Fibroblast of peridontal ligament (primary cell): ENCODE measurements around the gene TSPAN6.

Source experiments
- DNase-seq: peaks from one replicate; pipeline ENCODE4 v3.0.0-alpha.2; 2010; ENCODE audit errors: extremely low read depth

The TSPAN6 gene

GRCh38 chrX:100647739-100648138, 11.1 kb upstream of the TSPAN6 start:
- no peak for DNase-seq

DNA sequence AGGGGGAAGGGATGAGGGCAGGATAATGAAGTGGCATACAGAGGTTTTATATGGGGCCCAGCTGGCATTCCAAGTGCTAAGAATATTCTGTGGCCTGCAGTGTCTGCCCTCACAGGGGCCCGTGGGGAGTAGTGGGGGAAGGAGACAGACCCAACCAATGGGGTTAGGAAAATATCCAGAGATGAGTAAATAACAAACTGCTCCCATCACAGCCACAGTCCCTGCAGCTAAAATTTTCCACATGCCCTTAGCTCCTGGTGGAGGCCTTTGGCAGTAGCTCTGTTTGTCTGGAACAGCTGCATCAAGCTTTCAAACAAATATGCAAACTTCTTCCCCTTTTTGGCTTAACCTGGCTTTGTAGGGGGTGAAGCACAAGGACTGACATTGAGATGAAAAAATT, 10.5 kb upstream of the TSPAN6 start:
- peak; percentile 41 for DNase-seq

GRCh38 chrX:100645106-100645505, 8.5 kb upstream of the TSPAN6 start:
- DNase-seq, result peak; percentile 30

GRCh38 chrX:100643956-100644860, 7.6 kb upstream of the TSPAN6 start, which contains the start of gene SRPX2:
TSS of gene SRPX2 (plus strand) at chrX:100644199. CDS start at chrX:100646323, 2,124 bp downstream.
- peak; percentile 90 for DNase-seq

DNA sequence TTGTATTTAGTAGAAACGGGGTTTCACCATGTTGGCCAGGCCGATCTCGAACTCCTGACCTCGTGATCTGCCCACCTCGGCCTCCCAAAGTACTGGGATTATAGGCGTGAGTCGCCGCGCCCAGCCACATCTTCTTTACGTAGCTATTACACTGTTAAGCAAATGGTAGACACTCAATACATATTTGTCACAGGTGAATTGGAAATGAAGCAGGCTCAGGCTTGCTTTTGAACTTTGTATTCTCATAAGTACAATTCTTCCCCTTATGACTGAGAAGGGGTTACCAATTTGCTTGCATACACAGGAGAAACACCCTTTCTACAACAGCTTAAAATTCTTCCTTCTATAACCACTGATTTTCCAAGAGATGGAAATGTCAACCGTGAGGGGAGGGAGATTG, 6.6 kb upstream of the TSPAN6 start:
- no peak for DNase-seq

DNA sequence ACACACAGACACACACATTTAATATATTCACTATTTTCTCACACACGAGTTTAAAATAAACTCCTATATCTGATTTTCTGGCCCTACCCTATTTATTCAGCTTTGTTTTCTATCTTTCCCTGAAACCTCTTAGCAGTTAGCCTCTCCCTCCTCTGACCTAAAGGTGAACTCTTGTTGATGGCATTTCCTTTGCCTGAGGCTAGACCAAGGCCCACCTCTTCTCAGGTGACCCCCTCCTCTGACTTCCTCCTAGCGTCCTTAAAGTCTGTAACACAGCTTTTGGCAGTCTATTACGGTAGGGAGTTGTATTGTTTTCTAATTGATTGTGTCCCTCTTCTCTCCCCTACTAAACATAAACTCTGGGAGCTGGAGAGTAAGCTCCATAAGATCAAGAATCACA, 5.7 kb upstream of the TSPAN6 start:
- DNase-seq, result no peak

DNA sequence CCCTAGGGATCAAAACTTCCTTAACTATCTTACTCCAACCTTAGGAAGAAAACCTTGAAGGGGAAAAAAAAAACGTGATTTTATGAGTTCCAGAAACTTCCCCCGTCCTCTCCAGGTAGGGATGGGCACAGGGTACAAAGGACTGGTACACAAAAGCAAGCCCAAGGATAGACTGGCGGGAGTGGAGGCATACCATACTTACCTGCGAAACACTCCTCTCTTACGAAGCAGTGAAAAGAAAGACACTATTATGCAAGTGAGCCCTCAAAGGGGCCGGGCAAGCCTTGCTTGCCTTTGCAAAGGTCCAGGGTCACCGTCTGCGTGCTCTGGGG, 651 bp downstream of the TSPAN6 start:
- DNase-seq, result no peak

- DNase-seq, result no peak
These were observed 1.6 kb downstream of the TSPAN6 start for GRCh38 chrX:100635040-100635439.

DNA sequence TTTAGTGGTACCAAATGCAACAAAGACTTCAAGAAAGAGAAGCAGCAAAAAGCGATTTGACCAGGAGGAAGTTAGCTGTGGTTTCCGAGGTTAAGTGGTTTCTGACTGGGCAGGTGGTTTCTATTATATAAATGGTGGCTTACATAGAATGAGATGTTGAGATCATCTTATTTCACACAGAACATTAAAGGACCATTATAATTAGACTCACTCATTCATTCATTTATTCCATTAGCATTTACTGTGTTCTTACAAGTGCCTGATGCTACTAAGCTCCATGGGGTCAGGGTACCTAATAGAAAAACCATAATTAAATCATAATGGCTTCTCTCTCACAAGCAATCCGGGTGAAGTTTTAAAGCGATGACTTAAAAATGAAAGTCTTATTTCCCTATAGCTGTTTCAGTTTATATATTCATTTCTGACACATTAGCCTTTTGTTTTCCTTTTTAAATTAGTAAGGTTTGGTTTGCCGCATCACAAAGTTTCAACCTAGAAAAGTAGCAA, 10.6 kb downstream of the TSPAN6 start:
- peak; percentile 28 for DNase-seq

DNA sequence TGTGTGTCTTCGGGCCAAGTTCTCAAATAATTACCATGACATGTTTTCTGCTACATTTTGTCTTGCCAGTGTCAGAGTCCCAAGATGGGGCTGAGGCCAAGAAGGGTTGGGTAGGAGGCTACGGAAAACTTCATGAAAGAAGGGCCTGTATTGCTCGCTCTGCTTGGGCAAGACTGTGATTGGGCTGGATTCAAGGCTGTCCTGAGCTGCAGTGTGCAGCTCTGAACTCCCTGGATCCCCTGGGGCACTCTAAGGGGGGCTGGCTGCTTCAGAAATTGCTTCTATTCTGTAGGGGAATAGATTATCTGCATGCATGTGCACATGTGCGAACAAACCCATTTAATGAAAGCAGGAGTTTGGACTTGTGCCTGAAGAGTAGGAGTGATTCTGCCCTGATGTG, 13.6 kb downstream of the TSPAN6 start:
- DNase-seq, result no peak

GRCh38 chrX:100615005-100615404, 21.6 kb downstream of the TSPAN6 start:
- DNase-seq, result peak; percentile 66

DNA sequence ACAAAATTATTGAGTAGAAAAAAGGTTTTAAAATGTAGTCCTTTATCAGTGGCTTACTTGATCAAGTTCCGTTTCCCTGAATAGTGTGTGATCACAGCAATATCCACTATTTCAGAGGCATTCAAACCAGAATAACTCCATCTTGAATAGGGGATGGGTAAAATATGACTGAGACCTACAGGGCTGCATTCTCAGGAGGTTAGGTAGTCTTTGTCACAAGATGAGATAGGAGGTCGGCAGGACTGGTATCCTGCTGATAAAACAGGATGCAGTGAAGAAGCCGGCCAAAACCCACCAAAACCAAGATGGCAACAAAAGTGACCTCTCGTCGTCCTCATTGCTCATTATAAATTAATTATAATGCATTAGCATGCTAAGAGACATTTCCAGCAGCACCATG, 24.7 kb downstream of the TSPAN6 start:
- DNase-seq, result no peak

- peak; percentile 7 for DNase-seq
These were observed 27.0 kb downstream of the TSPAN6 start for GRCh38 chrX:100609591-100609990.

DNA sequence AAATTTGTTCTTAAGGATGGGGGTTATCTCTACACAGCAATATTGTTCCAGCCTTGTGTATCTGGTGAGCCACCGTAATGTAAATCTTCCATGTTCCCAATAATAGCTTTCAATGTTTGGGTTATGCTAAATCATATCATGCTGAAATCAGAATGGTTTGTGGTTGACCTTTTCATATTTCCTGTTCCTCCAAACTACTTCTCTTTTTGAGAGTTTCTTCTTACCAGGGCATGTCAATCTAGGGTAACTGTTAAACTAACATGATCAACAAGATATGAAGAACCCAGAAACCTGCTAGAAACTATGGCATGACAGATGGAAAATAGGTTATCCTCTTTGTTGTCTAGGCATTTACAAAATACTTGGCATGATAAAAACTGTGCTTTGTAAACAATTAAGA, 29.9 kb downstream of the TSPAN6 start:
- DNase-seq, result no peak

- DNase-seq, result no peak
These were observed 35.8 kb downstream of the TSPAN6 start for GRCh38 chrX:100600758-100601157.

DNA sequence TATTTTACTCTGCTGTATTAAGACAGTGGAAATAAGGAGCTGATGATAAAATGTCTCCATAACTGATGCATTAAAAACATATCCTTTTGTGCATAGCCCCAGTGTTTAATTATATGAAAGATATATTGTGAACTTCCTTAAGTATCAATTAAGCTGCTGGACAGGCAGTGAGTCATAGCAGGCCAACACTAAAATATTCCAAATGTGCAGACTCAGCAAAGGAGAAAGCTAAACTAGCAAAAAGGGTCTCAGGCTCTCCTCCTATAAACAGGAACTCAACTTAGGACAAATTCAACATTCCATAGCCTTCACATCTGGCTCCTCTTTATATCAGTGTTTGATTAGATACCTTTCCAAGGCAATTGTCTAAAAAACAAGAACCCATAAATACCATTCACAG, 36.3 kb downstream of the TSPAN6 start:
- no peak for DNase-seq

- DNase-seq, result no peak
These were observed 37.1 kb downstream of the TSPAN6 start for GRCh38 chrX:100599456-100599855.

- DNase-seq, result no peak
These were observed 40.0 kb downstream of the TSPAN6 start for GRCh38 chrX:100596601-100597000.

DNA sequence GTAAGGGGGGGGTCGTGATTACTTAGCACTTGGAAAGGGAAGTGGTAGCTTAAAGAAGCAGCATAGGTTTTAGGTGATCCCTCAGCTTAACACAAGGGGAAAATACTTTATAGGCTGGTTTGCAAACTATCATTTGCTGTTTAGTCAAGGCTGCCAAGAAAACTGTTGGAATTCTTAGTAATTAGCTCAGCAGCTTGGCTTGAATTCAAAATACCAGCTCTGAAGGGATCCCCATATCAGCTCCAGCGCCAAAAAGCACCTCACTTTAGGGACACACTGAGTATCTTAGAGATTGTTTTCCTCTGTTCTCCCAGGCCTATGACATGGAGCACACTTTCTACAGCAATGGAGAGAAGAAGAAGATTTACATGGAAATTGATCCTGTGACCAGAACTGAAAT, 43.0 kb downstream of the TSPAN6 start:
- no peak for DNase-seq

GRCh38 chrX:100593126-100593525, 43.5 kb downstream of the TSPAN6 start:
- no peak for DNase-seq

DNA sequence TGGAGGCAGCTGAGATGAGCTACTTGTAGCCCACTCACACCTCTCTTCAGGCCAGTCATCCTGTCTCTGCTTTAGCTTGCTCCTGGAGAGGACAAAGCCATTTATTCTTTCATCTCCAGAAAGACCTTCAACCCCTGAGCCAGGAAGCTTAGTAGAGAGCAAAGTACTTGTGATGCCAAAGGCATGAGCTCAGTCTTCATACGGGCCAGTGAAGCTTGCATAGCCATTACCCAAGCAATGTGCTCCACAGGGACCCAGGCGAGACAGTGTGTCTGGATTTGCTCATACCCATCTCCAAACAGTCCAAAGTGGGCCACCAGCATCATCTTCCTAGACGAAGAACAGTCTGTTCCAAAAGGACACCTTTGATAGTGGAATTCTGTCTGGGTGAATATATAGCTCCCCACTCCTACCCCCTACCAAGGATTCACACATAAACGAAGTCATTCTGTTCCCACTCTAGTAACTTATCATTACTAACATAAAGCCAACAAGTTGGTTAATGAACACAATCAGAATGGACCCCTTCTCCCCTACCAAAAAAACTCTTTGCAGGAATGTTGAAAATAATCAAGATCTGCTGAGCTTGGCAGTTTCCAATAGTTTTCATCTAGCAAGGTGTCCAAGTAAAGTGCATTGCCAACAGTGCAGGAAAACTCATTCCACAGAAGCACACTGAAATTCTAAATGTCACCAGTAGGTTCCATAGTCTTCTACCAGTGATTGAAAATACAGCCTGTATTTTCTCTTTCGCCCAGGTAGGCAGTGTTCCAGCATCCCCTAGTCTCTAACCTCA, 45.2 kb downstream of the TSPAN6 start:
- DNase-seq, result no peak

DNA sequence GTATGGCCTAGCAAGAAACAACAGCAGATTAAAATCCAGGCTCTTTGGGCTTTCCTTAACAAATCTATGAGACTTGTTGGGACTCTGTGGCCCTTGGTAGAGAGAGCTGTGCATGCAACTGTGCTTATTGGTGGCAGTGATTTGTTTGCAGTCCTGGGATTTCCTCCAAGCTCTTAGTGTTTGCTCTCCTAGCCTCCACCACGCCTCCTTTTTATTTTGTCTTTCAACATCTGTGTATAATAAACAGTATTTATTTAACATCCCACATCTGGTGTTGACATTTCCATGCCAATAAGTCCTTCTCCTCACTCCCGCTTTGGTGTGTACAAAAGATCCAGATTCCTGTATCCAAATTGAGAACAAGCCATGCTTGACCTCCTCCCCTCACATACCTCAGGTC, 48.7 kb downstream of the TSPAN6 start:
- DNase-seq, result peak; percentile 1

- no peak for DNase-seq
These were observed 49.9 kb downstream of the TSPAN6 start for GRCh38 chrX:100586747-100587146.
